Activated CD4-positive, alpha-beta T cell treated with anti-CD3 and anti-CD28 coated beads, Interleukin-2, Interleukin-4, amounts not matched to agents 100 ng/mL and 50 ng/mL, durations not matched to agents 16 hours and 8 hours (primary cell): ENCODE measurements around the gene PPARG.
"Not testable (repeated sequence)": the region's sequence is repeated elsewhere in the genome, so short reads cannot be mapped to it uniquely, and the experiment has no call there.

Experiments
- DNase-seq: peaks from one replicate; pipeline ENCODE4 v3.0.0-alpha.2; 2020; ENCODE audit warnings: low spot score

PPARG gene

GRCh38 chr3:12279591-12280326, 9.1 kb upstream of the PPARG start:
- no peak for DNase-seq

- no peak for DNase-seq
These were observed 8.5 kb upstream of the PPARG start for GRCh38 chr3:12280357-12280806.

- no peak for DNase-seq
These were observed 4.3 kb upstream of the PPARG start for GRCh38 chr3:12284591-12284990.

GRCh38 chr3:12285003-12285555, 3.8 kb upstream of the PPARG start:
- DNase-seq: no peak

GRCh38 chr3:12285779-12286178, 3.1 kb upstream of the PPARG start:
- DNase-seq: not testable (repeated sequence)

GRCh38 chr3:12286504-12286903, 2.4 kb upstream of the PPARG start:
- DNase-seq: no peak

GRCh38 chr3:12286927-12287726, 1.7 kb upstream of the PPARG start:
- DNase-seq: no peak

GRCh38 chr3:12287727-12288181, 1.1 kb upstream of the PPARG start:
- DNase-seq: no peak

- no peak for DNase-seq
These were observed 654 bp downstream of the PPARG start for GRCh38 chr3:12289524-12289923.

- DNase-seq: no peak
These were observed 3.9 kb downstream of the PPARG start for GRCh38 chr3:12292770-12293169.

- no peak for DNase-seq
These were observed 6.2 kb downstream of the PPARG start for GRCh38 chr3:12294885-12295580.

GRCh38 chr3:12296511-12296910, 7.6 kb downstream of the PPARG start:
- no peak for DNase-seq

GRCh38 chr3:12299026-12299425, 10.2 kb downstream of the PPARG start:
- DNase-seq: no peak

GRCh38 chr3:12300137-12300536, 11.3 kb downstream of the PPARG start:
- DNase-seq: no peak

GRCh38 chr3:12301031-12301430, 12.2 kb downstream of the PPARG start:
- DNase-seq: no peak

- no peak for DNase-seq
These were observed 12.6 kb downstream of the PPARG start for GRCh38 chr3:12301513-12301912.

GRCh38 chr3:12302564-12302963, 13.7 kb downstream of the PPARG start:
- no peak for DNase-seq

- DNase-seq: no peak
These were observed 14.7 kb downstream of the PPARG start for GRCh38 chr3:12303534-12303933.

- no peak for DNase-seq
These were observed 15.1 kb downstream of the PPARG start for GRCh38 chr3:12303993-12304392.

- DNase-seq: no peak
These were observed 18.3 kb downstream of the PPARG start for GRCh38 chr3:12307136-12307535.

GRCh38 chr3:12308517-12308916, 19.6 kb downstream of the PPARG start:
- no peak for DNase-seq

- no peak for DNase-seq
These were observed 20.8 kb downstream of the PPARG start for GRCh38 chr3:12309716-12310115.
